ENCODE data around the gene DLG2. TPM values are rescaled to one million over a fixed set of nuclear protein-coding genes. Genes with fewer than 3 reads are reported as not detected.

Gene DLG2
- total and polyA plus RNA-seq, 9 of the 15 experiments (the other 6 are each of a cell fraction or from before 2014, with no cell fraction given), result 0.52 to 1.6 (median 0.95) TPM

DNA sequence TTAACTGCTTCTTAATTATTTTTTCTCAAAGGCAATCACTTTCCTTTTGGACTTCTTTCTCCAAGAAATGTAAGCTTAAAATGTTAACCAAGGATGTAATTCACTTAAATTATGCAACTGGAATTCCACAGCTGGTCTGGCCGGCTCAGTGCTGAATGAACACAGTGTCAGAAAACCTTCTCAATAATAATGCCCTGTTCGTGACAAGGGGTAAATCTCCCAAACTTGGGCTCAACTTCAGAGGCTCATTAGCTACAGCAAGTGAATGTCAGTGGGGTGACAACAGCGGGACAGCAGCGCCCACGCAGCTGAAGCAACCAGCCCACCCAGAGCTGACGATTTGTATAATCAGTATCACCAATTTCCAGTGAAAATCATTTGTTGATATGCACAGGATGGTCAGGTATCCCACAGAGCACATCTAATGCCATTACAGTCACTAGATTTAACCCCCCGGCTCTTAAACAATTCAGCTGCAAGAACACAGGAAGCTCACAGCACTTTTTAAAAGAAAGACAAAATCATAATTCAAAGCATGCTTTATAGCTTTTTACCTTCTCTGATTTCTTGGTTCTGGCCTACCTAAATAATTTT lies 704.8 kb downstream of the DLG2 start:
- no TSS peak for BruUV-seq (replicated peaks)
- Histone ChIP-seq H3K4me2 (ENCODE audit: insufficient read depth, low read length) (no peak overlapping the region), H3K27me3 (ENCODE audit: control insufficient read depth in 2 of 2, insufficient read depth in 2 of 2, low read length in 2 of 2) (no peaks in the 10 kb centered on the region), H3K36me3 (ENCODE audit: control insufficient read depth, insufficient read depth, low read length) (no peaks in the 10 kb centered on the region), H2AFZ (ENCODE audit: low read depth, low read length) (no peak overlapping the region), H3K9me3 (replicated peaks; ENCODE audit: control insufficient read depth, insufficient read depth, low read depth, low read length) (no peaks in the 10 kb centered on the region), H3K9ac (ENCODE audit: insufficient read depth in 1 of 2, low read depth in 2 of 2, low read length in 2 of 2) (no peak overlapping the region), H3K4me1 (replicated peaks in 1 of 2; ENCODE audit: control insufficient read depth in 2 of 2, insufficient read depth in 2 of 2, low read length in 2 of 2) (no peaks in the 10 kb centered on the region), H3K79me2 (ENCODE audit: control insufficient read depth, insufficient read depth, low read length) (no peaks in the 10 kb centered on the region), H4K20me1 (replicated peaks; ENCODE audit: control insufficient read depth, insufficient read depth, low read length) (no peaks in the 10 kb centered on the region), H3K4me3 (no peak overlapping the region), H3K9me1 (ENCODE audit: control insufficient read depth, insufficient read depth, low read length) (no peaks in the 10 kb centered on the region), H3K27ac (ENCODE audit: extremely low read depth, low read depth, low read length) (no peak overlapping the region)
- FAIRE-seq (no peak), ATAC-seq (no peak), DNase-seq (ENCODE audit: extremely low read depth in 1 of 4, low spot score in 3 of 4) (no peak)
- 1% methylated on average over 7 of the region's 7 CpGs for WGBS (ENCODE audit: insufficient coverage, low coverage, missing lambda C conversion rate)
- intact Hi-C loops (cut with micrococcal nuclease) (no loop called here), in situ Hi-C loops (cut with MboI) (no loop called here)
- ChIA-PET CTCF (ENCODE audit: low intra/inter-chr PET ratio) (no interaction called here), POLR2A (interaction anchor here (0.6 kb wide), 1 partner anchor 904 kb away, joined by 3 read pairs; no protein-coding TSS in a partner anchor)
- no peak for TF ChIP-seq JUND (IDR thresholded peaks at IDR 0.05; ENCODE audit: borderline replicate concordance, low read depth, low read length)
- TF ChIP-seq JUND (tag; IDR thresholded peaks at IDR 0.05; ENCODE audit: borderline replicate concordance, low read depth, low read length), result no peak
- no peak for TF ChIP-seq CAMTA2 (CRISPR knock-in tag; conservative IDR thresholded peaks at IDR 0.05)
- TF ChIP-seq ZNF140 (CRISPR knock-in tag; IDR thresholded peaks at IDR 0.05), result no peak
- TF ChIP-seq, protein P1, sequence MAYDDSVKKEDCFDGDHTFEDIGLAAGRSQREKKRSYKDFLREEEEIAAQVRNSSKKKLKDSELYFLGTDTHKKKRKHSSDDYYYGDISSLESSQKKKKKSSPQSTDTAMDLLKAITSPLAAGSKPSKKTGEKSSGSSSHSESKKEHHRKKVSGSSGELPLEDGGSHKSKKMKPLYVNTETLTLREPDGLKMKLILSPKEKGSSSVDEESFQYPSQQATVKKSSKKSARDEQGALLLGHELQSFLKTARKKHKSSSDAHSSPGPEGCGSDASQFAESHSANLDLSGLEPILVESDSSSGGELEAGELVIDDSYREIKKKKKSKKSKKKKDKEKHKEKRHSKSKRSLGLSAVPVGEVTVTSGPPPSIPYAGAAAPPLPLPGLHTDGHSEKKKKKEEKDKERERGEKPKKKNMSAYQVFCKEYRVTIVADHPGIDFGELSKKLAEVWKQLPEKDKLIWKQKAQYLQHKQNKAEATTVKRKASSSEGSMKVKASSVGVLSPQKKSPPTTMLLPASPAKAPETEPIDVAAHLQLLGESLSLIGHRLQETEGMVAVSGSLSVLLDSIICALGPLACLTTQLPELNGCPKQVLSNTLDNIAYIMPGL (CRISPR knock-in tag; IDR thresholded peaks at IDR 0.05), result no peak
- no peak for TF ChIP-seq CHD1 (IDR thresholded peaks at IDR 0.05; ENCODE audit: low read length)
- no peak for TF ChIP-seq PCBP2 (IDR thresholded peaks at IDR 0.05; ENCODE audit: low read depth, low read length, poor library complexity, severe bottlenecking)
- TF ChIP-seq, protein P2, sequence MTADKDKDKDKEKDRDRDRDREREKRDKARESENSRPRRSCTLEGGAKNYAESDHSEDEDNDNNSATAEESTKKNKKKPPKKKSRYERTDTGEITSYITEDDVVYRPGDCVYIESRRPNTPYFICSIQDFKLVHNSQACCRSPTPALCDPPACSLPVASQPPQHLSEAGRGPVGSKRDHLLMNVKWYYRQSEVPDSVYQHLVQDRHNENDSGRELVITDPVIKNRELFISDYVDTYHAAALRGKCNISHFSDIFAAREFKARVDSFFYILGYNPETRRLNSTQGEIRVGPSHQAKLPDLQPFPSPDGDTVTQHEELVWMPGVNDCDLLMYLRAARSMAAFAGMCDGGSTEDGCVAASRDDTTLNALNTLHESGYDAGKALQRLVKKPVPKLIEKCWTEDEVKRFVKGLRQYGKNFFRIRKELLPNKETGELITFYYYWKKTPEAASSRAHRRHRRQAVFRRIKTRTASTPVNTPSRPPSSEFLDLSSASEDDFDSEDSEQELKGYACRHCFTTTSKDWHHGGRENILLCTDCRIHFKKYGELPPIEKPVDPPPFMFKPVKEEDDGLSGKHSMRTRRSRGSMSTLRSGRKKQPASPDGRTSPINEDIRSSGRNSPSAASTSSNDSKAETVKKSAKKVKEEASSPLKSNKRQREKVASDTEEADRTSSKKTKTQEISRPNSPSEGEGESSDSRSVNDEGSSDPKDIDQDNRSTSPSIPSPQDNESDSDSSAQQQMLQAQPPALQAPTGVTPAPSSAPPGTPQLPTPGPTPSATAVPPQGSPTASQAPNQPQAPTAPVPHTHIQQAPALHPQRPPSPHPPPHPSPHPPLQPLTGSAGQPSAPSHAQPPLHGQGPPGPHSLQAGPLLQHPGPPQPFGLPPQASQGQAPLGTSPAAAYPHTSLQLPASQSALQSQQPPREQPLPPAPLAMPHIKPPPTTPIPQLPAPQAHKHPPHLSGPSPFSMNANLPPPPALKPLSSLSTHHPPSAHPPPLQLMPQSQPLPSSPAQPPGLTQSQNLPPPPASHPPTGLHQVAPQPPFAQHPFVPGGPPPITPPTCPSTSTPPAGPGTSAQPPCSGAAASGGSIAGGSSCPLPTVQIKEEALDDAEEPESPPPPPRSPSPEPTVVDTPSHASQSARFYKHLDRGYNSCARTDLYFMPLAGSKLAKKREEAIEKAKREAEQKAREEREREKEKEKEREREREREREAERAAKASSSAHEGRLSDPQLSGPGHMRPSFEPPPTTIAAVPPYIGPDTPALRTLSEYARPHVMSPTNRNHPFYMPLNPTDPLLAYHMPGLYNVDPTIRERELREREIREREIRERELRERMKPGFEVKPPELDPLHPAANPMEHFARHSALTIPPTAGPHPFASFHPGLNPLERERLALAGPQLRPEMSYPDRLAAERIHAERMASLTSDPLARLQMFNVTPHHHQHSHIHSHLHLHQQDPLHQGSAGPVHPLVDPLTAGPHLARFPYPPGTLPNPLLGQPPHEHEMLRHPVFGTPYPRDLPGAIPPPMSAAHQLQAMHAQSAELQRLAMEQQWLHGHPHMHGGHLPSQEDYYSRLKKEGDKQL (CRISPR knock-in tag; IDR thresholded peaks at IDR 0.05; ENCODE audit: borderline replicate concordance), result no peak
- TF ChIP-seq EWSR1 (IDR thresholded peaks at IDR 0.05; ENCODE audit: borderline replicate concordance, low read depth, partially characterized antibody), result no peak

Measured in K562 (cell line).